ENCODE results near the gene STRIP2.

STRIP2 gene

DNA sequence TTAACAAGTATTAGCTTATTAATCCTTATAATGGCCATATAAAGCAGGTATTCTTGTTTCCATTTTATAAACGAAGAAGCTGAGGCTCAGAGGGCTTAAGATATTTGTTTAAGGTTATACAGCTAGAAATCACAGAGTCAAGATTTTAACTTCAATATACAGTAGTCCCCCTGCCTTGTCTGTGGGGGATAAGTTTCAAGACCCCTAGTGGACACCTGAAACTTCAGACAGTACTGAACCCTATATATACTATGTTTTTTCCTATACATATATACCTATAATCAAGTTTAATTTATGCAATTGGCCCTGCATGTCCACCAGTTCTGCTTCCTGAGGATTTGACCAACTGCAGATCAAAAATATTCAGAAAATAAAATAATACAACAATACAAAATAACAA, 44.4 kb upstream of the STRIP2 start:
- no peak overlapping the region for H3K4me3 ChIP-seq (replicated peaks; ENCODE audit: low read depth, low read length)
- DNase-seq (ENCODE audit: low read depth), result no peak
- TF ChIP-seq, protein P1, sequence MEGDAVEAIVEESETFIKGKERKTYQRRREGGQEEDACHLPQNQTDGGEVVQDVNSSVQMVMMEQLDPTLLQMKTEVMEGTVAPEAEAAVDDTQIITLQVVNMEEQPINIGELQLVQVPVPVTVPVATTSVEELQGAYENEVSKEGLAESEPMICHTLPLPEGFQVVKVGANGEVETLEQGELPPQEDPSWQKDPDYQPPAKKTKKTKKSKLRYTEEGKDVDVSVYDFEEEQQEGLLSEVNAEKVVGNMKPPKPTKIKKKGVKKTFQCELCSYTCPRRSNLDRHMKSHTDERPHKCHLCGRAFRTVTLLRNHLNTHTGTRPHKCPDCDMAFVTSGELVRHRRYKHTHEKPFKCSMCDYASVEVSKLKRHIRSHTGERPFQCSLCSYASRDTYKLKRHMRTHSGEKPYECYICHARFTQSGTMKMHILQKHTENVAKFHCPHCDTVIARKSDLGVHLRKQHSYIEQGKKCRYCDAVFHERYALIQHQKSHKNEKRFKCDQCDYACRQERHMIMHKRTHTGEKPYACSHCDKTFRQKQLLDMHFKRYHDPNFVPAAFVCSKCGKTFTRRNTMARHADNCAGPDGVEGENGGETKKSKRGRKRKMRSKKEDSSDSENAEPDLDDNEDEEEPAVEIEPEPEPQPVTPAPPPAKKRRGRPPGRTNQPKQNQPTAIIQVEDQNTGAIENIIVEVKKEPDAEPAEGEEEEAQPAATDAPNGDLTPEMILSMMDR (IDR thresholded peaks at IDR 0.05; ENCODE audit: low read length, missing control alignments), result no peak

DNA sequence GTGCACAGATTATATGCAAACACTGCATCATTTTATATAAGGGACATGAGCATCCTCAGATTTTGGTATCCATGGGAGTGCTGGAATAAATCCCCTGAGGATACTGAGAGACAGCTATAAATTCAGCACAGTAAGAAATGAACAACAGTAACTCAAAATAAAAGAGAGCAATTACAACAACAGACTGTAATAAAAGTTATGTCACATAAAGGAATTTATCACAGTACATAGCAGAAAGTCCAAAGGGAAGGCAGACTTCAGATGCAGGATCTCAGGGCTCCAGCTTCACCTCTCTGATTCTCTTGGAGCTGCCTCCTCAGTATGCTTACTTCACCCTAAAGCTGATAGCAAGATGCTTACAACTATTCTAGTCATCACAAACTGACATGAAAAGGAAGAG, 43.9 kb upstream of the STRIP2 start:
- H3K4me3 ChIP-seq (replicated peaks; ENCODE audit: low read depth, low read length), result no peak overlapping the region
- TF ChIP-seq, protein P1 (IDR thresholded peaks at IDR 0.05; ENCODE audit: low read length, missing control alignments), result no peak
- no peak for DNase-seq (ENCODE audit: low read depth)

DNA sequence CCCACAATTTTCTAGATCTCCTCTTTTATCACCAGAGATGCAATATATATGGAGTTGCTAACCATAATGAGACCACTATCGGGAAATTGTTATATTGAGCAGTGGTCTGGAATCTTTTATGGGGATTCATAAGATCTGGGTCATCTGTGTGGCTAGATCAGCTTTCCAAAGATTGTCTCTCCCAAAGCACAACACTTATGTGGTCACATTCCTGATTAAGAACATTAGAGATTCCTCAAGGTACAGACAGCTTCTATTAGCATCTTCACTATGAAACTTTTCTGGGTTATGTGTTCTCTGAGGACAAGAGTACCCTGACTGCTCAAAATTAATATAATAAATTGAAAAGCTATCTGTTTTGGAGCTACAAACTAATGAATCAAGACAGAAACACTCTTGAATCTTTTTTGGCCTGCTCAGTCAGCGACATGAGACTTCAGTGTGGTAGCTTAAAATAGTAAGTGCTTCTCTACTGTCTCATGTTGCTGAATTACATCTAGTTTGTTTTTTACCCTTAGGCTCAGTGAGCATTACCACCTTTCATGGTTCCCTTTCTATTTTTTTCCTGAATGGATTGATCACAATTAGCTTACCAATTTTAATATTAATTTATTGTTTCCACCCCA, 42.6 kb upstream of the STRIP2 start:
- DNase-seq (ENCODE audit: low read depth), result no peak
- H3K4me3 ChIP-seq (replicated peaks; ENCODE audit: low read depth, low read length), result no peak overlapping the region
- TF ChIP-seq, protein P1 (IDR thresholded peaks at IDR 0.05; ENCODE audit: low read length, missing control alignments), result no peak

DNA sequence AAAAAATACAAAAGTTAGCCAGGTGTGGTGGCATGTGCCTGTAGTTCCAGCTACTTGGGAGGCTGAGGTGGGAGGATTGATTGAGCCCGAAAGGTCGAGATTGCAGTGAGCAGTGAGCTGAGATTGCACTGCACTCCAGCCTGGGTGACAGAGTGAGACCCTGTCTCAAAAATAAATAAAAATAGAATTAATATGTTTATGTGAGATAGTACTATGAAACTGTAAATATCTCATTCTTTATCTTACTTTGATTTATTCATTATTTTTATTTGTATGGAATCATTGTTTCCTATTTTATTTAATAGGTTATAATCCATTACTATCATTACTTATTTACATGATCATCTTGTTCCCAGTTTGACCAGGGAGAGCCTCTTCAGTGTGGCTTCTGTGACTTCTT, 41.0 kb upstream of the STRIP2 start:
- TF ChIP-seq, protein P1 (IDR thresholded peaks at IDR 0.05; ENCODE audit: low read length, missing control alignments), result no peak
- no peak for DNase-seq (ENCODE audit: low read depth)

DNA sequence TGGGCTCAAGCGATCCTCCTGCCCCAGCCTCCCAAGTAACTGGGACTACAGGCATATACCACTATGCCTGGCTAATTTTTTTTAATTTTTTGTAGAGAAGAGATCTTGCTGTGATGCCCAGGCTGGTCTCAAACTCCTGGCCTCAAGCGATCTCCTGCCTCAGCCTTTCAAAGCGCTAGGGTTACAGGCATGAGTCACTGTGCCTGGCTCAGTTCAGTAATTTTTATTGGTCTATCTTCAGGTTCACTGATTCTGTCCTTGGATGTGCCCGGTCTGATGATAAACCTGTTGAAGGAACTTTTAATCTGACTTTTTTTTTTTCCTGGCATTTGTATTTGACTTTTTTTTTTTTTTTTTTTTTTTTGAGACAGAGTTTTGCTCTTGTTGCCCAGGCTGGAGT, 40.1 kb upstream of the STRIP2 start:
- H3K4me3 ChIP-seq (replicated peaks; ENCODE audit: low read depth, low read length), result no peak overlapping the region
- DNase-seq (ENCODE audit: low read depth), result no peak
- TF ChIP-seq, protein P1 (IDR thresholded peaks at IDR 0.05; ENCODE audit: low read length, missing control alignments), result no peak

More for the DNA sequence above, 41.0 kb upstream of the STRIP2 start:
- H3K4me3 ChIP-seq (replicated peaks; ENCODE audit: low read depth, low read length), result no peak overlapping the region

DNA sequence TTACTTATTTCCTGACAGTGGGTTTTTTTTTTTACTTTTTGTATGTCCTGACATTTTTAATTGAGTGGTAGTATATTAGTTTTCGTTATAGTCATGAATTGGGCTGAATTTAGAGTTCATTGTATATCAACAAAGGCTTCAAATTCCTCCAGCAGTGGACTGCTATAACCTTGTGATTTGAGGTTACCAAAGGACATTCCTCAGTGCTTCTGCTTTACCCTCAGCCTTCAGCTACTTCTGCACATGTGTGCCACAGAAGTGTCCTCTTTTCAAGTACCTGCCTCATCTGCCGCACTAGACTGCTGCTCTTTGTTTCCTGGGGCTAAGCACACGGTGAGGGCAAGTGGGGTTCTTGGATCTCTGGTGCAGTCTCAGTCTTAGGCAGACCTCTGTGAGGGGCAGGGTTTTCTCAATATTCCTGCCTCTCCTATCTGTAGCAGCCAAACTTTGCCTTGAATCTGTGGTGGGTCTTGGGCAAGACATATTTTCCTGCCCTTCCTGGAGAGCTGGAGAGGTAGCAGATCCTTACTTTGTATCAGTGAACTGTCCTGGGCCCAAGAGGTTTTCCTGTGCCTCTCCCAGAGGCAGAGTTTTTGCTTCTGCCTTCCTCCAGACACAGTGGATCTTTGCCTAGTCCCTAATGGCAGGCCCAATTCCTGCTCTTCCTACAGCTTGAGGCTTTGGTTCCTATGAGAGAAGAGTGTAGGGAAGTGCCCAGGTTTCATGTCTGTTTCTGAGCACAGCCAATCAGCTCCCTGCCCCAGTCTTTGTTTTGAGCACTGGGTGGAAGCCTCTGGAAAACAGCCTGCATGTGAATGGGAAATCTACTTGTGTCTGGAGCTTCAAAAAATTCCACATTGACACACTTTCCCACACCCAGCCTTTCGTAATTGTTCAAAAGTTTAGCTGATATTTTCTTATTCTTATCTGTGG, 39.0 kb upstream of the STRIP2 start:
- TF ChIP-seq, protein P1 (IDR thresholded peaks at IDR 0.05; ENCODE audit: low read length, missing control alignments), result no peak
- H3K4me3 ChIP-seq (replicated peaks; ENCODE audit: low read depth, low read length), result no peak overlapping the region
- no peak for DNase-seq (ENCODE audit: low read depth)
